ENCODE measurements around the gene TNFRSF4.

DNA sequence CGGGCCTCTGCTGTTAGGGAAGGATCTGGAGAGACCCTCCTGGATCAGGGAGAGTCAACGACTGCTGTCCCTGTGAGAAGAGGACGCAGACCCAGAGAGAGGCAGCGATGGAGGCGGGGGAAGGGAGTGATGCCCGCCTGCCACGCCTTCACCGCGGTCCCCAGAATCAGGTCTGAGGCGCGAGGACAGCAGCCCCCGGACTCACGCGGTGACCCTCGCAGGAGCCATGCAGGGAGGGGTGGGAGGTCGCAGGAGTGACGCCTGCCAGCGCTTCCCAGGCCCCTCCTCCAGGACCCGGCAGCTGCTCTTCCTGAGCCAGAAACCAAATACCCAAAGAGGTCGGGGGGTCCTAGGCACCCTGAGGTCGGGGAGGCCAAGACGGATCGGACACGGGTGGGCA lies 6.2 kb upstream of the TNFRSF4 start:
- TF ChIP-seq CTCF (IDR thresholded peaks at IDR 0.05 in 8 of 11, conservative IDR thresholded peaks at IDR 0.05 in 3 of 11) (no peak), POLR2AphosphoS5 (IDR thresholded peaks at IDR 0.05) (no peak), POLR2A (IDR thresholded peaks at IDR 0.05) (no peak)

Data from spleen (tissue), 7 donors.